Muscle layer of colon (tissue), 2 donors: ENCODE measurements around the gene RCAN2.

Source experiments
- H3K27ac ChIP-seq: one replicate; pipeline ENCODE4 v1.7.0; 2013; ENCODE audit warnings: low read depth, mild to moderate bottlenecking, low read length, moderate library complexity
- H3K27me3 ChIP-seq, 2 donors: one replicate each; pipeline ENCODE4 v1.7.0; 2013; ENCODE audit warnings: low read length in 2 of 2, mild to moderate bottlenecking in 2 of 2; ENCODE audit not compliant: insufficient read depth in 2 of 2, control insufficient read depth in 1 of 2
- H3K36me3 ChIP-seq: one replicate; pipeline ENCODE4 v1.7.0; 2013; ENCODE audit warnings: mild to moderate bottlenecking, low read length; ENCODE audit not compliant: insufficient read depth
- H3K4me1 ChIP-seq: one replicate; pipeline ENCODE4 v1.7.0; 2013; ENCODE audit warnings: mild to moderate bottlenecking, low read length; ENCODE audit not compliant: insufficient read depth
- H3K4me3 ChIP-seq, 2 donors: one replicate each; pipeline ENCODE4 v1.7.0; 2013; ENCODE audit warnings: low read length in 2 of 2, low read depth in 1 of 2, mild to moderate bottlenecking in 1 of 2, moderate library complexity in 1 of 2
- H3K9ac ChIP-seq: one replicate; pipeline ENCODE4 v1.7.0; 2013; ENCODE audit warnings: low read length
- H3K9me3 ChIP-seq: one replicate; pipeline ENCODE4 v1.7.0; 2013; ENCODE audit warnings: mild to moderate bottlenecking, low read length
- donor health status: abdominal sarcoma.
- donor health status: Adenocarcinoma of cecum.

RCAN2 gene

GRCh38 chr6:46491201-46491627 lies at the start of gene RCAN2:
Gene RCAN2 (minus strand): TSS chr6:46491449.
- Histone ChIP-seq H3K9ac (no peak within 1 kb of the TSS), H3K9me3 (no peaks in the 10 kb centered on the region), H3K36me3 (no peaks in the 10 kb centered on the region), H3K4me1 (peaks cover 6% of the 10 kb centered on the region), H3K27me3 (peaks cover 0 to 5% of the 10 kb centered on the region in 2 donors), H3K4me3 (peak within 1 kb of the TSS; percentile 66 to 67), H3K27ac (no peak within 1 kb of the TSS)

- no peaks in the 10 kb centered on the region for H3K9me3 ChIP-seq
- no peak overlapping the region for H3K27ac ChIP-seq
- H3K27me3 ChIP-seq: no peaks in the 10 kb centered on the region
- no peak overlapping the region for H3K4me3 ChIP-seq
- no peak overlapping the region for H3K9ac ChIP-seq
- no peaks in the 10 kb centered on the region for H3K36me3 ChIP-seq
- H3K4me1 ChIP-seq: no peaks in the 10 kb centered on the region
Measured at GRCh38 chr6:46539866-46540265, 48.6 kb upstream of the RCAN2 start.

GRCh38 chr6:46538800-46539480 lies 47.7 kb upstream of the RCAN2 start:
- no peaks in the 10 kb centered on the region for H3K9me3 ChIP-seq
- H3K4me3 ChIP-seq: no peak overlapping the region
- H3K9ac ChIP-seq: no peak overlapping the region
- H3K27me3 ChIP-seq: no peaks in the 10 kb centered on the region
- H3K27ac ChIP-seq: no peak overlapping the region
- no peaks in the 10 kb centered on the region for H3K36me3 ChIP-seq
- H3K4me1 ChIP-seq: no peaks in the 10 kb centered on the region

- H3K27ac ChIP-seq: no peak overlapping the region
- no peaks in the 10 kb centered on the region for H3K4me1 ChIP-seq
- no peaks in the 10 kb centered on the region for H3K27me3 ChIP-seq
- H3K9ac ChIP-seq: no peak overlapping the region
- H3K36me3 ChIP-seq: no peaks in the 10 kb centered on the region
- no peaks in the 10 kb centered on the region for H3K9me3 ChIP-seq
- H3K4me3 ChIP-seq: no peak overlapping the region
Measured at GRCh38 chr6:46530896-46531295, 39.6 kb upstream of the RCAN2 start.

- Histone ChIP-seq H3K27ac (no peak overlapping the region), H3K9ac (no peak overlapping the region), H3K36me3 (no peaks in the 10 kb centered on the region), H3K4me3 (no peak overlapping the region), H3K4me1 (no peaks in the 10 kb centered on the region), H3K27me3 (no peaks in the 10 kb centered on the region), H3K9me3 (no peaks in the 10 kb centered on the region)
Measured at GRCh38 chr6:46528961-46529750, 37.9 kb upstream of the RCAN2 start.

- no peak overlapping the region for H3K27ac ChIP-seq
- H3K9me3 ChIP-seq: no peaks in the 10 kb centered on the region
- H3K9ac ChIP-seq: no peak overlapping the region
- H3K4me1 ChIP-seq: no peaks in the 10 kb centered on the region
- H3K27me3 ChIP-seq: no peaks in the 10 kb centered on the region
- no peaks in the 10 kb centered on the region for H3K36me3 ChIP-seq
- H3K4me3 ChIP-seq: no peak overlapping the region
Measured at GRCh38 chr6:46526607-46527006, 35.4 kb upstream of the RCAN2 start.

GRCh38 chr6:46525583-46525982 lies 34.3 kb upstream of the RCAN2 start:
- Histone ChIP-seq H3K36me3 (no peaks in the 10 kb centered on the region), H3K27ac (no peak overlapping the region), H3K4me3 (no peak overlapping the region), H3K27me3 (no peaks in the 10 kb centered on the region), H3K9me3 (no peaks in the 10 kb centered on the region), H3K9ac (no peak overlapping the region), H3K4me1 (no peaks in the 10 kb centered on the region)

- H3K4me3 ChIP-seq: no peak overlapping the region
- no peaks in the 10 kb centered on the region for H3K36me3 ChIP-seq
- H3K27ac ChIP-seq: no peak overlapping the region
- no peaks in the 10 kb centered on the region for H3K9me3 ChIP-seq
- no peaks in the 10 kb centered on the region for H3K4me1 ChIP-seq
- H3K27me3 ChIP-seq: no peaks in the 10 kb centered on the region
- no peak overlapping the region for H3K9ac ChIP-seq
Measured at GRCh38 chr6:46521464-46521971, 30.3 kb upstream of the RCAN2 start.

GRCh38 chr6:46517202-46517601 lies 26.0 kb upstream of the RCAN2 start:
- Histone ChIP-seq H3K9ac (no peak overlapping the region), H3K27me3 (no peaks in the 10 kb centered on the region), H3K9me3 (no peaks in the 10 kb centered on the region), H3K4me1 (no peaks in the 10 kb centered on the region), H3K36me3 (no peaks in the 10 kb centered on the region), H3K4me3 (no peak overlapping the region), H3K27ac (no peak overlapping the region)

- H3K4me3 ChIP-seq: no peak overlapping the region
- H3K9ac ChIP-seq: no peak overlapping the region
- H3K27ac ChIP-seq: no peak overlapping the region
- no peaks in the 10 kb centered on the region for H3K27me3 ChIP-seq
- H3K9me3 ChIP-seq: no peaks in the 10 kb centered on the region
- H3K4me1 ChIP-seq: peaks cover 4% of the 10 kb centered on the region
- no peaks in the 10 kb centered on the region for H3K36me3 ChIP-seq
Measured at GRCh38 chr6:46513533-46513932, 22.3 kb upstream of the RCAN2 start.

- H3K4me3 ChIP-seq: no peak overlapping the region
- peaks cover 8% of the 10 kb centered on the region for H3K4me1 ChIP-seq
- H3K9ac ChIP-seq: no peak overlapping the region
- H3K27me3 ChIP-seq: no peaks in the 10 kb centered on the region
- no peak overlapping the region for H3K27ac ChIP-seq
- H3K9me3 ChIP-seq: no peaks in the 10 kb centered on the region
- no peaks in the 10 kb centered on the region for H3K36me3 ChIP-seq
Measured at GRCh38 chr6:46511320-46511719, 20.1 kb upstream of the RCAN2 start.
